Neural cell (in vitro differentiated cells): ENCODE results near the gene LY6G6C. TPM values are rescaled to one million over a fixed set of nuclear protein-coding genes. Genes with fewer than 3 reads are reported as not detected.

Experiments
- H2AFZ ChIP-seq: fragments of 200-600, 300-800 bp; sonication (generic), shearing (Covaris generic); 2 replicates; pipeline ENCODE4 v1.6.0; 2014; ENCODE audit warnings: low read depth, mild to moderate bottlenecking, antibody characterized with exemption, low read length, moderate library complexity
- H3F3A ChIP-seq: fragments of 200-600 bp; shearing (Covaris generic); 2 replicates; pipeline ENCODE4 v1.6.1; 2016; ENCODE audit warnings: mild to moderate bottlenecking, moderate library complexity, mixed read lengths, antibody characterized with exemption, low read length; ENCODE audit not compliant: insufficient read depth, poor library complexity, severe bottlenecking
- H3K27ac ChIP-seq: fragments of 200-600, 300-800 bp; sonication (generic), shearing (Covaris generic); 2 replicates; pipeline ENCODE4 v1.5.1; 2014; ENCODE audit warnings: mild to moderate bottlenecking, low read length, moderate library complexity
- H3K27me3 ChIP-seq: fragments of 300-800, 200-600 bp; sonication (generic), shearing (Covaris generic); 2 replicates; pipeline ENCODE4 v1.6.0; 2014; ENCODE audit warnings: mild to moderate bottlenecking, low read depth, low read length, moderate library complexity; ENCODE audit not compliant: insufficient read depth
- H3K36me3 ChIP-seq: fragments of 300-800, 200-600 bp; sonication (generic), shearing (Covaris generic); 2 replicates; pipeline ENCODE4 v1.5.1; 2014; ENCODE audit warnings: mild to moderate bottlenecking, antibody characterized with exemption, low read length, moderate library complexity; ENCODE audit not compliant: insufficient read depth
- H3K4me2 ChIP-seq: fragments of 300-800, 200-600 bp; sonication (generic), shearing (Covaris generic); 2 replicates; pipeline ENCODE4 v1.6.0; 2014; ENCODE audit warnings: mild to moderate bottlenecking, low read length
- H3K4me3 ChIP-seq: fragments of 300-800, 200-600 bp; sonication (generic), shearing (Covaris generic); 2 replicates; pipeline ENCODE4 v1.5.1; 2014; ENCODE audit warnings: mild to moderate bottlenecking, low read length, moderate library complexity
- H3K79me2 ChIP-seq: fragments of 200-600 bp; shearing (Covaris generic); replicated peaks from 2 replicates; pipeline ENCODE4 v1.6.0; 2014; ENCODE audit warnings: mild to moderate bottlenecking, low read length, moderate library complexity; ENCODE audit not compliant: insufficient read depth
- H3K9ac ChIP-seq: fragments of 300-800, 200-600 bp; sonication (generic), shearing (Covaris generic); 2 replicates; pipeline ENCODE4 v1.6.1; 2016; ENCODE audit warnings: mild to moderate bottlenecking, low read length, mixed read lengths
- H3K9me2 ChIP-seq: fragments of 200-600 bp; shearing (Covaris generic); 2 replicates; pipeline ENCODE4 v1.6.1; 2016; ENCODE audit warnings: mild to moderate bottlenecking, low read length, mixed read lengths; ENCODE audit not compliant: insufficient read depth
- H3K9me3 ChIP-seq: fragments of 200-600, 300-800 bp; sonication (generic), shearing (Covaris generic); 2 replicates; pipeline ENCODE4 v1.6.1; 2016; ENCODE audit warnings: mild to moderate bottlenecking, mixed run types, low read length, moderate library complexity, mixed read lengths
- H4K20me1 ChIP-seq: fragments of 200-600 bp; shearing (Covaris generic); 2 replicates; pipeline ENCODE4 v1.6.1; 2016; ENCODE audit warnings: mild to moderate bottlenecking, mixed run types; ENCODE audit not compliant: insufficient read depth
- CTCF ChIP-seq: fragments of 450-650 bp; IDR thresholded peaks from 2 replicates; pipeline ENCODE4 v1.5.1; 2014; ENCODE audit warnings: antibody characterized with exemption, mild to moderate bottlenecking, moderate library complexity; ENCODE audit not compliant: poor library complexity, severe bottlenecking
- EP300 ChIP-seq: fragments of 450-650 bp; conservative IDR thresholded peaks from 2 replicates; pipeline ENCODE4 v1.6.1; 2014; ENCODE audit warnings: antibody characterized with exemption, mild to moderate bottlenecking, moderate library complexity; ENCODE audit not compliant: poor library complexity, severe bottlenecking
- EZH2 ChIP-seq: fragments of 200-600, 300-800 bp; shearing (Covaris generic), sonication (generic); IDR thresholded peaks from 2 replicates; pipeline ENCODE4 v1.6.1; 2014; ENCODE audit warnings: antibody characterized with exemption, low read length, borderline replicate concordance, mild to moderate bottlenecking; ENCODE audit not compliant: insufficient read depth, poor library complexity, severe bottlenecking
- MXI1 ChIP-seq: fragments of 450-650 bp; conservative IDR thresholded peaks from 2 replicates; pipeline ENCODE4 v1.6.1; 2014; ENCODE audit warnings: antibody characterized with exemption, mild to moderate bottlenecking; ENCODE audit not compliant: poor library complexity, severe bottlenecking
- POLR2AphosphoS5 ChIP-seq: IDR thresholded peaks from 2 replicates; pipeline ENCODE4 v1.6.1; 2012
- RAD21 ChIP-seq: fragments of 450-650 bp; conservative IDR thresholded peaks from 2 replicates; pipeline ENCODE4 v1.6.1; 2014; ENCODE audit warnings: antibody characterized with exemption, mild to moderate bottlenecking, moderate library complexity
- REST ChIP-seq: IDR thresholded peaks from 2 replicates; pipeline ENCODE4 v1.6.1; 2012; ENCODE audit warnings: borderline replicate concordance
- SMC3 ChIP-seq: fragments of 450-650 bp; conservative IDR thresholded peaks from 2 replicates; pipeline ENCODE4 v1.6.1; 2014; ENCODE audit warnings: antibody characterized with exemption, mild to moderate bottlenecking, moderate library complexity; ENCODE audit not compliant: poor library complexity
- TAF1 ChIP-seq: IDR thresholded peaks from 2 replicates; pipeline ENCODE4 v1.6.1; 2012; ENCODE audit warnings: low read depth
- polyA plus RNA-seq: library from polyadenylated mRNA; depleted of rRNA; stranded (reverse); fragments of >200 nt; gene quantifications from 2 replicates; pipeline ENCODE4 v1.2.3, GENCODE V29; 2014

LY6G6C gene
- polyA plus RNA-seq, 1 donor from 2014 or later = 0.88 TPM

- TF ChIP-seq CTCF (peak; percentile 24), EP300 (no peak)
- no peaks in the 10 kb centered on the region for H4K20me1 ChIP-seq
- no peaks in the 10 kb centered on the region for H3K79me2 ChIP-seq
- H3K4me3 ChIP-seq = no peak overlapping the region
- H3K4me2 ChIP-seq = no peak overlapping the region
- no peaks in the 10 kb centered on the region for H3K27me3 ChIP-seq
- no peaks in the 10 kb centered on the region for H3K9me3 ChIP-seq
- no peaks in the 10 kb centered on the region for H3F3A ChIP-seq
- no peaks in the 10 kb centered on the region for H3K36me3 ChIP-seq
- no peak overlapping the region for H2AFZ ChIP-seq
- H3K27ac ChIP-seq = no peak overlapping the region
- no peak overlapping the region for H3K9ac ChIP-seq
- no peaks in the 10 kb centered on the region for H3K9me2 ChIP-seq
Observed at GRCh38 chr6:31737991-31738979, 16.7 kb upstream of the LY6G6C start.

- Histone ChIP-seq H2AFZ (no peak overlapping the region), H3K9me2 (no peaks in the 10 kb centered on the region), H3K9me3 (no peaks in the 10 kb centered on the region), H3K27me3 (no peaks in the 10 kb centered on the region), H3K9ac (no peak overlapping the region), H3K36me3 (no peaks in the 10 kb centered on the region), H3F3A (no peaks in the 10 kb centered on the region), H4K20me1 (no peaks in the 10 kb centered on the region), H3K27ac (no peak overlapping the region), H3K4me2 (no peak overlapping the region), H3K4me3 (no peak overlapping the region), H3K79me2 (no peaks in the 10 kb centered on the region)
- no peak for TF ChIP-seq REST
- no peak for TF ChIP-seq POLR2AphosphoS5
- TF ChIP-seq EZH2 = no peak
- no peak for TF ChIP-seq MXI1
- TF ChIP-seq EP300 = no peak
- no peak for TF ChIP-seq TAF1
- TF ChIP-seq CTCF = no peak
- TF ChIP-seq SMC3 = no peak
- TF ChIP-seq RAD21 = no peak
Observed at GRCh38 chr6:31737315-31737990, 15.9 kb upstream of the LY6G6C start.
